A549 (cell line): ENCODE data around the gene SUGP2.

ENCODE experiments used
- CBX2 ChIP-seq: fragments of 200-600 bp; sonication (generic); IDR thresholded peaks from 2 replicates; pipeline ENCODE4 v1.6.1; 2016; ENCODE audit warnings: low read depth, mild to moderate bottlenecking, borderline replicate concordance
- CTCF ChIP-seq: fragments of >200 bp; sonication (Bioruptor Twin); formaldehyde crosslinking; IDR thresholded peaks from 3 replicates; pipeline ENCODE4 v1.5.1; 2016
- EP300 ChIP-seq, 2 experiments: fragments of >200 bp; sonication (Bioruptor Twin); formaldehyde crosslinking; IDR thresholded peaks; 2 replicates in 1 of 2; 3 replicates in 1 of 2; pipeline ENCODE4 v1.6.1; 2016 to 2017
- MAFK ChIP-seq: fragments of 450-650 bp; IDR thresholded peaks from 2 replicates; pipeline ENCODE4 v1.6.1; 2014; ENCODE audit not compliant: partially characterized antibody
- MYC ChIP-seq: IDR thresholded peaks from 2 replicates; pipeline ENCODE4 v1.6.1; 2012; ENCODE audit warnings: mild to moderate bottlenecking, inconsistent platforms, low read length, improper control_type of control experiment, borderline replicate concordance
- PHF8 ChIP-seq: fragments of 200-600 bp; sonication (generic); IDR thresholded peaks from 2 replicates; pipeline ENCODE4 v1.6.1; 2016; ENCODE audit warnings: low read depth, mild to moderate bottlenecking, antibody characterized with exemption, moderate library complexity, borderline replicate concordance
- POLR2A ChIP-seq: IDR thresholded peaks from 2 replicates; pipeline ENCODE4 v1.6.1; 2012; ENCODE audit warnings: mild to moderate bottlenecking, low read length
- TF ChIP-seq, protein P1 (sequence below): fragments of 450-650 bp; IDR thresholded peaks from 2 replicates; pipeline ENCODE4 v1.6.1; 2014; ENCODE audit warnings: antibody characterized with exemption
- TF ChIP-seq, protein P2 (sequence below): fragments of 200-600 bp; sonication (generic); IDR thresholded peaks from 2 replicates; pipeline ENCODE4 v1.6.1; 2016; ENCODE audit warnings: antibody characterized with exemption, mild to moderate bottlenecking, moderate library complexity

DNA sequence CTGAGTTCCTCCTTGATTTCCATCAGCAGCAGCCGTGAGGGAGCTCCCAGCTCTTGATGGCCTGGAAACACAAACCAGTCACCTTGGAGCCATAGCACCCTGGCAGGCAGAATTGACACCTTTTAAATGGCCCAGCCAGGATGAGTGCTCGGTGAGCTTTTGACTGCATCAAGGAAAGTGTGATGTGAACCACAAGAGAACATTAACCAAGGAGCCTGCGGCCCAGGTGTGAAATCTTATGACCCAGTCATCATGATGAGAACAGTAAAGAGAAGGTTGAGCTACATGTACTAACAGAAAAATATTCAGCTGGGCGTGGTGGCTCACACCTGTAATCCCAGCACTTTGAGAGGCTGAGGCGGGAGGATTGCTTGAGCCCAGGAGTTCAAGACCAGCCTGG, 22.8 kb downstream of the SUGP2 start:
- TF ChIP-seq MYC (no peak), EP300 (IDR thresholded peaks at IDR 0.05) (no peak), POLR2A (no peak), CTCF (no peak), MAFK (no peak), PHF8 (no peak), CBX2 (no peak)
- TF ChIP-seq, protein P1, sequence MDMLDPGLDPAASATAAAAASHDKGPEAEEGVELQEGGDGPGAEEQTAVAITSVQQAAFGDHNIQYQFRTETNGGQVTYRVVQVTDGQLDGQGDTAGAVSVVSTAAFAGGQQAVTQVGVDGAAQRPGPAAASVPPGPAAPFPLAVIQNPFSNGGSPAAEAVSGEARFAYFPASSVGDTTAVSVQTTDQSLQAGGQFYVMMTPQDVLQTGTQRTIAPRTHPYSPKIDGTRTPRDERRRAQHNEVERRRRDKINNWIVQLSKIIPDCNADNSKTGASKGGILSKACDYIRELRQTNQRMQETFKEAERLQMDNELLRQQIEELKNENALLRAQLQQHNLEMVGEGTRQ = no peak
- TF ChIP-seq, protein P2, sequence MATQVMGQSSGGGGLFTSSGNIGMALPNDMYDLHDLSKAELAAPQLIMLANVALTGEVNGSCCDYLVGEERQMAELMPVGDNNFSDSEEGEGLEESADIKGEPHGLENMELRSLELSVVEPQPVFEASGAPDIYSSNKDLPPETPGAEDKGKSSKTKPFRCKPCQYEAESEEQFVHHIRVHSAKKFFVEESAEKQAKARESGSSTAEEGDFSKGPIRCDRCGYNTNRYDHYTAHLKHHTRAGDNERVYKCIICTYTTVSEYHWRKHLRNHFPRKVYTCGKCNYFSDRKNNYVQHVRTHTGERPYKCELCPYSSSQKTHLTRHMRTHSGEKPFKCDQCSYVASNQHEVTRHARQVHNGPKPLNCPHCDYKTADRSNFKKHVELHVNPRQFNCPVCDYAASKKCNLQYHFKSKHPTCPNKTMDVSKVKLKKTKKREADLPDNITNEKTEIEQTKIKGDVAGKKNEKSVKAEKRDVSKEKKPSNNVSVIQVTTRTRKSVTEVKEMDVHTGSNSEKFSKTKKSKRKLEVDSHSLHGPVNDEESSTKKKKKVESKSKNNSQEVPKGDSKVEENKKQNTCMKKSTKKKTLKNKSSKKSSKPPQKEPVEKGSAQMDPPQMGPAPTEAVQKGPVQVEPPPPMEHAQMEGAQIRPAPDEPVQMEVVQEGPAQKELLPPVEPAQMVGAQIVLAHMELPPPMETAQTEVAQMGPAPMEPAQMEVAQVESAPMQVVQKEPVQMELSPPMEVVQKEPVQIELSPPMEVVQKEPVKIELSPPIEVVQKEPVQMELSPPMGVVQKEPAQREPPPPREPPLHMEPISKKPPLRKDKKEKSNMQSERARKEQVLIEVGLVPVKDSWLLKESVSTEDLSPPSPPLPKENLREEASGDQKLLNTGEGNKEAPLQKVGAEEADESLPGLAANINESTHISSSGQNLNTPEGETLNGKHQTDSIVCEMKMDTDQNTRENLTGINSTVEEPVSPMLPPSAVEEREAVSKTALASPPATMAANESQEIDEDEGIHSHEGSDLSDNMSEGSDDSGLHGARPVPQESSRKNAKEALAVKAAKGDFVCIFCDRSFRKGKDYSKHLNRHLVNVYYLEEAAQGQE = no peak
